GM23338 (cell line): ENCODE results near the gene OAS2.

Experiments
- CREB1 ChIP-seq: fragments of 250-450 bp; sonication (Bioruptor Pico); IDR thresholded peaks from 2 replicates; pipeline ENCODE4 v1.5.0; 2020; ENCODE audit warnings: low read depth, mild to moderate bottlenecking, moderate library complexity
- CTCF ChIP-seq, 2 experiments: fragments of 200-600 bp in 1 of 2; sonication (generic) in 1 of 2; conservative IDR thresholded peaks; 2 replicates each; pipeline versions ENCODE4 v1.5.1 to v1.6.1; 2016 to 2017; ENCODE audit warnings: antibody characterized with exemption in 2 of 2, low read depth in 2 of 2, mild to moderate bottlenecking in 2 of 2, moderate library complexity in 1 of 2
- EZH2phosphoT487 ChIP-seq: fragments of 200-600 bp; sonication (generic); IDR thresholded peaks from one replicate; pipeline ENCODE4 v1.8.1; 2018; ENCODE audit warnings: antibody characterized with exemption; ENCODE audit not compliant: unreplicated experiment
- POLR2AphosphoS5 ChIP-seq: IDR thresholded peaks from 2 replicates; pipeline ENCODE4 v1.6.1; 2016; ENCODE audit warnings: antibody characterized with exemption, low read depth
- REST ChIP-seq: IDR thresholded peaks from one replicate; pipeline ENCODE4 v1.6.1; 2018; ENCODE audit warnings: antibody characterized with exemption; ENCODE audit not compliant: unreplicated experiment
- ZNF114 ChIP-seq: fragments of 250-450 bp; sonication (Bioruptor Pico); IDR thresholded peaks from 2 replicates; pipeline ENCODE4 v1.5.0; 2020; ENCODE audit warnings: mild to moderate bottlenecking, moderate library complexity
- TF ChIP-seq, protein P1 (sequence below): IDR thresholded peaks from 2 replicates; pipeline ENCODE4 v1.6.1; 2016; ENCODE audit warnings: antibody characterized with exemption

GRCh38 chr12:112947314-112947713, 31.0 kb upstream of the OAS2 start:
- TF ChIP-seq CTCF (conservative IDR thresholded peaks at IDR 0.05; ENCODE audit: low read depth in 2 of 2) (no peak), POLR2AphosphoS5 (no peak), EZH2phosphoT487 (no peak), REST (no peak), CREB1 (CRISPR knock-in tag) (no peak), ZNF114 (CRISPR knock-in tag) (no peak)
- TF ChIP-seq, protein P1, sequence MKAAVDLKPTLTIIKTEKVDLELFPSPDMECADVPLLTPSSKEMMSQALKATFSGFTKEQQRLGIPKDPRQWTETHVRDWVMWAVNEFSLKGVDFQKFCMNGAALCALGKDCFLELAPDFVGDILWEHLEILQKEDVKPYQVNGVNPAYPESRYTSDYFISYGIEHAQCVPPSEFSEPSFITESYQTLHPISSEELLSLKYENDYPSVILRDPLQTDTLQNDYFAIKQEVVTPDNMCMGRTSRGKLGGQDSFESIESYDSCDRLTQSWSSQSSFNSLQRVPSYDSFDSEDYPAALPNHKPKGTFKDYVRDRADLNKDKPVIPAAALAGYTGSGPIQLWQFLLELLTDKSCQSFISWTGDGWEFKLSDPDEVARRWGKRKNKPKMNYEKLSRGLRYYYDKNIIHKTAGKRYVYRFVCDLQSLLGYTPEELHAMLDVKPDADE, result no peak
